SK-N-SH (cell line): ENCODE data around the gene FALEC. TPM values are rescaled to one million over a fixed set of nuclear protein-coding genes. Genes with fewer than 3 reads are reported as not detected.

Source experiments
- CTCF ChIP-seq: fragments of 200-600 bp; sonication (generic); IDR thresholded peaks from 2 replicates; pipeline ENCODE4 v1.6.1; 2017; ENCODE audit warnings: antibody characterized with exemption, mild to moderate bottlenecking, moderate library complexity
- EP300 ChIP-seq, 2 experiments: IDR thresholded peaks; 2 replicates each; pipeline versions ENCODE4 v1.4.0 to v1.6.1; 2012; ENCODE audit warnings: borderline replicate concordance in 1 of 2, low read depth in 1 of 2, low read length in 1 of 2
- EZH2phosphoT487 ChIP-seq: fragments of 200-600 bp; sonication (generic); IDR thresholded peaks from 2 replicates; pipeline ENCODE4 v1.6.1; 2017; ENCODE audit warnings: low read depth, mixed run types, mild to moderate bottlenecking, antibody characterized with exemption, moderate library complexity, borderline replicate concordance
- FOXM1 ChIP-seq: IDR thresholded peaks from 2 replicates; pipeline ENCODE4 v1.4.0; 2012; ENCODE audit warnings: low read depth, mild to moderate bottlenecking
- GABPA ChIP-seq: IDR thresholded peaks from 2 replicates; pipeline ENCODE4 v1.4.0; 2012; ENCODE audit warnings: low read depth, mild to moderate bottlenecking
- GATA2 ChIP-seq: sonication (generic); formaldehyde crosslinking; IDR thresholded peaks from 2 replicates; pipeline ENCODE4 v1.5.0; 2020; ENCODE audit warnings: mild to moderate bottlenecking, missing genetic modification reagents
- IRF3 ChIP-seq: fragments of 150-350 bp; IDR thresholded peaks from 2 replicates; pipeline ENCODE4 v1.6.1; 2016; ENCODE audit warnings: mild to moderate bottlenecking, low read depth, low read length
- JUND ChIP-seq: IDR thresholded peaks from 2 replicates; pipeline ENCODE4 v1.4.0; 2012
- NFIC ChIP-seq: IDR thresholded peaks from 2 replicates; pipeline ENCODE4 v1.4.0; 2012; ENCODE audit warnings: borderline replicate concordance
- NRF1 ChIP-seq: IDR thresholded peaks from 2 replicates; pipeline ENCODE4 v1.6.1; 2012; ENCODE audit warnings: low read depth, mild to moderate bottlenecking, low read length
- PBX3 ChIP-seq: IDR thresholded peaks from 2 replicates; pipeline ENCODE4; 2012
- POLR2AphosphoS5 ChIP-seq: IDR thresholded peaks from 2 replicates; pipeline ENCODE4 v1.6.1; 2012; ENCODE audit warnings: low read depth, low read length
- REST ChIP-seq: IDR thresholded peaks from 2 replicates; pipeline ENCODE4 v1.6.1; 2012; ENCODE audit warnings: mild to moderate bottlenecking, low read depth, low read length, moderate library complexity
- RFX5 ChIP-seq: IDR thresholded peaks from 2 replicates; pipeline ENCODE4 v1.6.1; 2012; ENCODE audit warnings: mild to moderate bottlenecking, improper control_type of control experiment, low read length
- RXRA ChIP-seq: IDR thresholded peaks from 2 replicates; pipeline ENCODE4 v1.4.0; 2012; ENCODE audit warnings: low read depth, mild to moderate bottlenecking, borderline replicate concordance
- TAF1 ChIP-seq: IDR thresholded peaks from 2 replicates; pipeline ENCODE4 v1.6.1; 2012; ENCODE audit warnings: low read depth, mild to moderate bottlenecking, low read length, moderate library complexity, borderline replicate concordance
- USF2 ChIP-seq: fragments of 150-350 bp; IDR thresholded peaks from 2 replicates; pipeline ENCODE4 v1.6.1; 2017; ENCODE audit warnings: antibody characterized with exemption, low read length, low read depth, borderline replicate concordance
- YY1 ChIP-seq: IDR thresholded peaks from 2 replicates; pipeline ENCODE4 v1.4.0; 2012; ENCODE audit warnings: low read depth, mild to moderate bottlenecking
- ZBTB33 ChIP-seq: IDR thresholded peaks from 2 replicates; pipeline ENCODE4 v1.4.0; 2012; ENCODE audit warnings: low read depth, borderline replicate concordance
- polyA plus RNA-seq, 3 experiments: library from polyadenylated mRNA; depleted of rRNA; stranded (reverse); fragments of >200 nt; gene quantifications; 2 replicates each; pipeline ENCODE4 v1.2.3, GENCODE V29; 2012

The FALEC gene
- polyA plus RNA-seq, 1 of the 3 experiments (the other 2 are of a cell fraction), result 0.72 TPM

GRCh38 chr1:150563340-150564038 is 47.9 kb downstream of the FALEC start (continued):
- TF ChIP-seq USF2 (no peak), JUND (no peak; the same call in 1 of the 2 replicates), NFIC (peak; percentile 71; the same call in 1 of the 2 replicates), PBX3 (peak; percentile 54), RFX5 (0 out of 2 replicates have a peak, but pooled peaks have one; percentile 59), CTCF (no peak), ZBTB33 (no peak), POLR2AphosphoS5 (peak; percentile 46), RXRA (no peak), EZH2phosphoT487 (no peak), EP300 (IDR thresholded peaks at IDR 0.05; ENCODE audit: borderline replicate concordance in 1 of 2, low read depth in 1 of 2, low read length in 1 of 2) (no peak; a peak in 1 of 4 replicates), GABPA (no peak), REST (no peak), IRF3 (no peak), TAF1 (no peak), NRF1 (no peak), GATA2 (CRISPR knock-in tag) (no peak), FOXM1 (no peak), YY1 (no peak)
